Cerebellar nuclear complex (tissue), 1 donor: ENCODE measurements around the gene WDR37.
"Not testable (repeated sequence)": the region's sequence is repeated elsewhere in the genome, so short reads cannot be mapped to it uniquely, and the experiment has no call there.

Experiments used
- DNase-seq, 2 experiments: peaks; one replicate each; lab custom pipeline; 2025; lab: John Stamatoyannopoulos, UW

Gene WDR37

DNA sequence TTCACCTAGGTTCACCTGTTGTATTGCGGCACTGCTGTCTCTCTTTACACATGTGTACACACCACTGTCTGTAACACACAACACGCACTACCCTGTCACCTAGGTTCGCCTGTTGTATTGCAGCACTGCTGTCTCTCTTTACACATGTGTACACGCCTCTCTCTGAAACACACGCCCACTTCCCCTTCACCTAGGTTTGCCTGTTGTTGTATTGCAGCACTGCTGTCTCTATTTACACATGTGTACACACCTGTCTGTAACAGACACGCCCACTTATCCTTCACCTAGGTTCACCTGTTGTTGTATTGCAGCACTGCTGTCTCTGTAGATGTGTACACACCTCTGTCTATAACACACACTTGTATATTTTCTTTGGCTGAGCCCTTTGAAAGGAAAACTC, 51.5 kb downstream of the WDR37 start:
- DNase-seq, result no peak

DNA sequence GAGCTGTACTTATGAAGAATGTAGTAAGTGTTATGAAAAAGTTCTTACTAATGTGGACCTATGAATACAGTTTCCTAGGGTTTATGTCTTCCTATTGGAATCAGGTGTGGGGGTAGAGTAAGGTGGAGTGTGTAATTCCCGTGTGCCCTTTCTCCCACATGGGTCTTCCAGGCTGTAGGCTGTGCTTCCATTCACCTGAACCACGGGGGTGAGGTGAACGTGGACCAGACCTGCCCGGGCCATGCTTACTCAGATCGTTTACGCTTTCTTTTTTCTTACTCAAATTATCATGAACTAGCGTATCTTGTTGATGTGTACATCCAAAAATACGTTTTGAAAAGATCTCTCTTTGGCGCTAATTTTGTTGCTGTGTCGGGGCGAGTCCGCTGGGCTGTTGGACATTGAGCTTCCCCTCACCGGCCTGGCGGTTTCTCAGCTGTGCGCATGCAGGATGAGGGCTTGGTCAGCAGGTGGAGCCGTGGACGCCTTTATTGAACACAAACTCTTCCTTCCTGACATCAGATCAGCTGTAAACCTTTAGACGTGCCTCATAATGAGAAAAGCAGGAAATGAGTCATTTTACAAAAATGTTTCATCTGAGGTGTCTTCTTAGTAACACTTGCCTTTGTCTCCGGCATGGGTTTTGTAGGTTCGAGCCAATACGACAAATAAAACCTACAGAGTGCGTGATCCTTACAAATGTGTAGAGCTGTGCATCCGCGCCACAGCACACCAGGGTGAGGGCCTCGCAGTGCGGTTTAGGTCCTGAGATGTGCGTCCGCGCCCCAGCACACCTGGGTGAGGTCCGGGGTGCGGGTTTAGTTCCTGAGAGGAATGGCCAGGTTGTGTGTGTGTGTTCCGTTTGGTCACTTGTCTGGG, 53.8 kb downstream of the WDR37 start:
- no peak for DNase-seq

DNA sequence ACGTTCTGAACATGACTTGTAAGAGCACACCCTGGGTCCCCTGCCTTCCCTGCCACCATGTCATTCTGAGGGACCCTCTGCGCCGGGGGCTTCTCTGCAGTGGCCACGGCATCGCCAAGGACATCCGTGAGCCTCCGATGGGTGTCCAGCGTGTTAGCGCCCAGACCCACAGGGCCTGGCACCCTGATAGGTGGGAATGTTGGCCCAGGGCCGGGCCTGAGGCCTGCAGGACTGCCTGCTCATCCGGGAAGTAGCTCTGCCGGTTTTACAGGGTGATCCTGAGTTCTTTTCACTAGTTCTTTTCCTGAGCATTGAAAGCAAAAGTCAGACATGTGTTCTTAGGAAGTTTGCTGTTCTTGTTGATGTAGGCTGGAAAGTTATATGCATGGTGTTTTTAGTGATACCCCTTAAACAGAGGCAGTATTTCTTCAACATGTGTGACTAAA, 54.5 kb downstream of the WDR37 start:
- no peak for DNase-seq

DNA sequence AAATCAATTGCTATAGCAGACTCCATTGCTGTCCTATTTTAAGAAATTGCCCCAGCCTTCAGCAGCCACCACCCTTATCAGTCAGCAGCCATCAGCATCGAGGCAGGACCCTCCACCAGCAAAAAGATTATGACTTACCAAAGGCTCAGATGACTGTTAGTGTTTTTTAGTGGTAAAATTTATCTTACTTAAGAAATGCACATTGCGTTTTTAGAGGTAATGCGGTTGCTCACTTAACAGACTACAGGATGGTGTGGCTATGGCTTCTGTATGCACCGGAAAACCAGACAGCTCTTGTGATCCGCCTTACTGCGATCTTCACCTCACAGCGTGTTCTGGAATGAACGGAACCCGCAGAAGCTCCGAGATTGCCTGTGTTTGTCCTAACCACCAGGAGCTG, 58.1 kb downstream of the WDR37 start:
- no peak for DNase-seq

DNA sequence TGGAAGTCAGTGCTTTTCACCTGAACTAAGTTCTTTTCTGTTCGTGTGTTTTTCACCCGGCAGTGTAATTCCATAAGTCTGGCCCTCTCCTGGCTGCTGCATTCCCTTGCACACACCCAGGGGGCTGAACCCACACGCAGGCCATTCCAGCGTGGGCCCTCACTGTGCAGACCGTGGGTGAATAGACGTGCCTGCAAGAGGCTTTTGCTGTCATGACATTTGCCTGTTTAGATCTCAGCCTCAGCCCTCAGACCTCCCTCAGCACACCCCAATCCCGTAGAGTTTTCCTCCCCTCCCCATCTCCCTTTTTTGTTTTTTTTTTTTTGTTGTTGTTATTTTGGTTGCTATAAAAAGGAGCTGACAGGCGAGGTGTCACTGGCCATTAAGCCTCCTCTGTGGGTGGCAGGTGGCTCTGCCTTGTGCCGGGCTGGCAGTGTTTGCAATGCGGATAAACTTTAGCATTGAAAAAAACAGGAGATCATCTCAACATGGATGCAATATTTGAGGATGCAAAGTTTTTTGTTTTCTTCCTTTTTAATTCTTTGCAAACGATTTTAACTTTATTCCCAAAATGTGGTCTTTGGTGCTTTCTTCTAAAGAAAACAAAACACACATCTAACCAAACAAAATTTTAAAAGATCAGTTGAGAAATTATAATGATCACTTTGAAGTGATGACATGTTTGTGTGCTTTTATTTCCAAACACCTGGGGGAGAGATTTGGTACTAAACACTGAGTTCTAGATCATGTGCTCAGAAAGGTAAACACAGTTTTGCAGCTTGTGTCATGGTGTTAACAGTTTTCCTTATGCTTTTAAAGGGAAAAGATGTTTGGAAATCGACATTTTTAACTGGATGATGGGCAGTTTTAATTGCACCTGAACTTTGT, 58.8 kb downstream of the WDR37 start:
- DNase-seq, result peak in 1 of 2 experiments; percentile 62

DNA sequence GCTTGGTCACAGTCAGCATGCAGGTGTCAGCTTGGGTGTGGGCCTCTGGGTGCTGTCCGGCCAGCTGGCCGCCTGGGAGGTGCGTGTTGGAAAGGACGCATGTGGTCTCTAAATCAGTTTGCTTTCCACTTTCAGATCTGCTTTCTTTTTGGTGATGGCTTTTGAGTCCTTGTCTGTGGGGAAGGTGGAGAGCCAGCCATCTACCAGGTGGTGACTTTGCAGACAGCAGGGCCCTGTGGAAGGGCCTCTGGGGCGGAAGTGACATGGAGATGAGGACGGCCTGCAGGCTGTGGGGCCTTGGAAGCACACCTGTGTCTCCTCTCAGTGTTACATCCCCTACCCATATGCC, 59.4 kb downstream of the WDR37 start:
- DNase-seq, result no peak

DNA sequence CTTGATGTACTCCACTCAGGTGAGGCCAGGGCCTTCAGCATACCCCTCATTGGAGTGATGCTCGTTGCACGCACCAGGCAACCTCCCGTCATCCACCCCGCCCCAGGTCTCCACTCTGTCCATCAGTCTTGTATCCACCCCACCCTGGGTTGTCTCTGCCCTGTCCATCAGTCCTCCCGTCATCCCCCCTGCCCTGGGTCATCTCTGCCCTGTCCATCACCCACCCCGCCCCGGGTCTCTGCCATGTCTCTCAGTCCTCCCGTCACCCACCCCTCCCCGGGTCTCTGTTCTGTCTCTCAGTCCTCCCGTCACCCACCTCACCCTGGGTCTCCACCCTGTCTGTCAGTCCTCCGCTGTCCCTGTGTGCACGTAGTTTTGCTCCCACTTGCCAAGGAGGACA, 59.9 kb downstream of the WDR37 start:
- no peak for DNase-seq

DNA sequence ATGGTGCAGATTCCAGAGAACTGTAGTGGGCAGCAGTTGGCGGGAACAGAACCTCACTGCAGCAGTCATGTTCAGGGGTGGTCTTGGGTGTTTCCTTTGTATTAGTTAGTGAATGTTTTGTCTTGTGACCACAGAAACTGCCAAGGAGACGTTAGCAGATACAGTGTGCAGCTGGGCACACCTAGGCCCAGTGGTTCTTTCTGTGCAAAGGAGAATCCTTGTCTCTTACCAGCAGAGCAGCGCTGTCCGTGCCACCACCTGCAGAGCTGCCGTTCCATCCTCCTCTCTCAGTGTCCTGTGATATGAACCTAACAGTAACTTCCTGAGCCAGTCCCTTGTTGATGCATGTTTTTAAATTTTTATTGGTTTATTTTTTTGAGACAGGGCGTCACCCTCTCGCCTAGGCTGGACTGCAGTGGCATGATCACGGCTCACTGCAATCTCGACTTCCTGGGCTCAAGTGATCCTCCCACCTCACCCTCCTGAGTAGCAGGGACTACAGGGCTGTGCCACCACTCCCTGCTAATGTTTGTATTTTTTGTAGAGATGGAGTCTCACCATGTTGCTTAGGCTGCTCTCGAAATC, 60.6 kb downstream of the WDR37 start:
- DNase-seq, result no peak

DNA sequence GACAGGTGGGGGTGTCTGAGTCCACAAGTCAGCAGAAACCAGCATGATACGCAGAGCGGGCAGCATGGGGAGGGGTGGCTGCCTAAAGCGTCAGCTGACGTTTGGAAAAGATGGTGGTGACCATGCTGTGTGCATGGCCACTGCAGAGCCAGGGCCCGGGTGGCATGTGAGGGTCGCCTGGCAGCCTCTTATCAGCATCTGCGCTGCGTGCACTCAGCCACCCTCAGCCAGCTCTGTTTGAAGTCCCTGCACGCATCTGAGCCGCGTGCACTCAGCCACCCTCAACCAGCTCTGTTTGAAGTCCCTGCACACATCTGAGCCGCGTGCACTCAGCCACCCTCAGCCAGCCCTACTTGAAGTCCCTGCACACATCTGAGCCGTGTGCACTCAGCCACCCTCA, 61.5 kb downstream of the WDR37 start:
- DNase-seq, result no peak

DNA sequence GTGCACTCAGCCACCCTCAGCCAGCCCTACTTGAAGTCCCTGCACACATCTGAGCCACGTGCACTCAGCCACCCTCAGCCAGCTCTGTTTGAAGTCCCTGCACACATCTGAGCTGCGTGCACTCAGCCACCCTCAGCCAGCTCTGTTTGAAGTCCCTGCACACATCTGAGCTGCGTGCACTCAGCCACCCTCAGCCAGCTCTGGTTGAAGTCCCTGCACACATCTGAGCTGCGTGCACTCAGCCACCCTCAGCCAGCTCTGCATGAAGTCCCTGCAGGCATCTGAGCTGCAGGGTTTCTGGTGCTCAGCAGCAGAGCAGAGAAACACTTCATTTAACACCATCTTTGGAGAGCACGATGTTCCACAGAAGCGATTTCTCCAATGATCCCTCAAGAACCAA, 62.1 kb downstream of the WDR37 start:
- DNase-seq, result not testable (repeated sequence)

DNA sequence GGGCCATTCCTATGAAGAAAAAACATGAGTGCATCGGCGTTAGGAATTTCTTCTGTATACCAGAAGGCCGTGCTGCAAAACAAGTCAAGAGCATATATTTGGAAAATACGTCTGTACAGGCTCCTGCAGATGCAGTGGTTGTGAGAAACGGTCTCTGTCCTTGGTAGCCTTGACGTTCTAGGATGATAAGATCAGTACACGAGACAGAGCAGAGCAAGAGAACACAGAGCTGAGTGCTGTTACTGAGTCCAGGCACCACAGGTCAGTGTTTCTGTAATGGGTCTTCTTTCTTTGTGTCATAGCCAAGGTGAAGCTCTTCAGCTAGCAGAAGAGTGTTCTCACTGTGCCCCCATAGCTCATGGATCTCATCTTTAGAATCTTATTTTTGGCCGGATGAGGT, 62.8 kb downstream of the WDR37 start:
- DNase-seq, result no peak

DNA sequence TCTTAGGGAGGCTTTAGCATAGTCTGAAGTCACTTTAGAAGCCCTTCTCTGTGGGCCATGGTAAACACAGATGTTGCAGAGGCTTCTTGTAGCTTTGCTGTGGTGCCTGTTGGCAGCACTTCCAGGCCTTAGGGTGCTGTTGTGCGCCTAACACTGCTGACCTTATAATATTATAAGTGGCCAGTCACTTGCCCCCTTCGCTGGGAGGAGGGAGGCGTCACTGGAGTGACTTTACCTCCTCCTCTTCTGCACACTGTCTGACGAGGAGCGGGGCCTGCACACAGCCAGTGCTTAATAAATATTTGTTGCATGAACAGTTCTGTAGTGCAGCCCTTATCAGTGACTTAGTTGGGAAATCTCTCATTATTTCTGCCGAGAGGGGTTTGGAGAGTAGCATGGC, 63.3 kb downstream of the WDR37 start:
- DNase-seq, result no peak

DNA sequence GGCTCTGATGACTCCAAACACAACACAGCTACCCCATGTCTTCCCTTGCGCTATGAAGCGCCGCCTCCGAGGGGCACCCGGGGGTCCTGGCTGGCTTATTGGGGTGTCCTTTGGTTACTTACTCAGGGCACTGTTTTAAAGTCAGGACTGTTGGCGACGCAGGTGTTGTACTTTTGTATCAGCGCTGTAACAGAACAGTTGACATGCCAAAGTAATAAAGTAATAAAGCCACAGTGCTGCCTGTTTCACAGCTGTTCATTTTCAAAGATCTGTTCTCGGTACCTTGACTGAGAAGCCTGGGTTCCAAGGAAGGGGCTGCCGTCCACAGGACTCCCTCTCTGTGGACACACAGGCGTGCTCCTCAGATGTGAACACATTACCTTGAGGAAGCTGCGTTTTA, 64.1 kb downstream of the WDR37 start:
- no peak for DNase-seq

DNA sequence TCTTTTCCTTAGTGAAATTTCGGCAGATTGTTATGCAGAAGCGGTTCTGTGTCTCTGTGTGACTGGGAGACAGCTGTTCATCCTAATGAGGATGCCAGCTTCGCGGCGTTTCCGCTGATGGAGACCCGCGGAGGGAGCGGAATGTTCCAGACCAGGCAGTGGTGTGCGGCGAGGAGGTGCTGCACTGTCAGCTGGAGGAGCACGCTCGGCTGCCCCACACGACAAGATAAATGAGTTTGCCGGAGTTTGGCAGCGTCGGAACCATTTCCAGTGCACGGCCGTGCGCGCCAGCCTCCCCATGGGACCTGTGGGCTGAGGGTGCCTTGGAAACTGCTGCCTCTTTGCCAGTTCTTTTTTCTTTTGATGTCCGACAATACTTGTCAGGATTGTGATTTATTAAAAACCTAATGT, 64.6 kb downstream of the WDR37 start:
- no peak for DNase-seq

DNA sequence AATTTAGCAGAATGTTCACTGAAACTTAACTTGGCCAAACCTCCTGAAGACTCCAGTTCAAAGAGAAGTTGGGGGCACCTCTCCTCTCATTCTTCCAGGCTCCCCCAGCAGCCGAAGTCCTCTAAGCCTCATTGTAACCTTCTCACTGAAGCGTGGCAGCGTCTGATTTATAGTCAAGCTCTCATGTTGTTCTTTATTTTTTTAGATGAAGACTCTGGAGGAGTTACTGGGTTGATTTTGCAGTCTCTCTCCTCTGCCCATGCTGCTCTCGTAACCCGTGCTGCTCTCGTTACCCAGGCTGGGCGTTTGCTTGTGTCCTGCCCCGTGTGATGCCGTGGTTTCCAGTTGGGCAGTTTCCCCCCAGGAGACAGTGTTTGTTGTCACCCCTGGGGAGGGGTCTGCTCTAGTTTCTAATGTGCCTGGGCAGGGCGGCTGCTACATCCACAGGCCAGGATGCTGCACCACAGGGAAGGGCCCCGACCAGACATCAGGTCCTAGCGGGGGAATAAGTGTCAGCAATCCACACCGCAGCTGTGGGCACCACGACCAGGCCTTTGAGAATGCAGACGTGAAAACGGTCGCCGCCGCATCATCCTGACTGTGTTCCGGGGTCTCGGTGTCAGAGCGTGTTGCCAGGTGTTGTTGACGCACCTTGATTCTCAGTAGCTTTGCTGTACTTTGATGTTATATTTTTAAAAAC, 65.2 kb downstream of the WDR37 start:
- DNase-seq, result no peak

DNA sequence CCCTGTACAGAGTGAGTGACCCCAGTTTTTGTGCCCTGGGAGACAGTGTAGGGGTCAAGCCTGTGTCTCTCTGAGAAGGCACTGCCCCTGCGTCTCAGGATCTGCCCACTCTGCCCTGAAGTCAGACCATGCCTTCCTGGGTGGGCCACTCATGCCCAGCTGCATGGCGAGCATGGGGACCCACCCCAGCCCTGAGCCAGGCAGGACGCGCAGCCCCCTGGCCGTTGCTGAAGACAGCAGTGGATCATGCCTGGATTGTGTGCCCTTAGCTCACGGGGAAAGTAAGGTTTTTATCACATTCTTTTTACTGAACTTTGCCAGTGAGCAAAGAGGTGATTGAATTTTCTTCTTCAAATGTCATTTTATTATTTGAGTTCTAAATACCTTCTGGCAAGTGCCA, 66.2 kb downstream of the WDR37 start:
- DNase-seq, result no peak

DNA sequence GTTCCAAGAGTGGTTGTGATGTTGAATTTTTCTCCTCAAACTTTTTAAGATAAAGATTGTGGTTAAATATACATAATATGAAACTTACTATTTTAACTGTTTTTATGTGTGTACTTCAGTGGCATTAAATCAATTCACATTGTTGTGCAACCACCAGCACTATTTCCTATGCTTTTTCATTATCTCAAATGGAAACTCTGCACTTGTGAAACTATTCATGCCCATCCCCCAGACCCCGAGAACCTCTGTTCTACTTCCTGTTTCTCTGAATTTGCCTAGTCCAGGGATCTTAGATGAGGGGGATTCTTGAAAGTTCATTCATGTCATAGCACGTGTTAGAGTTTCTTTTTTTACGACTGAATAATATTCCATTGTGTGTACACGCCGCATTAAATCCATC, 67.0 kb downstream of the WDR37 start:
- DNase-seq, result no peak

DNA sequence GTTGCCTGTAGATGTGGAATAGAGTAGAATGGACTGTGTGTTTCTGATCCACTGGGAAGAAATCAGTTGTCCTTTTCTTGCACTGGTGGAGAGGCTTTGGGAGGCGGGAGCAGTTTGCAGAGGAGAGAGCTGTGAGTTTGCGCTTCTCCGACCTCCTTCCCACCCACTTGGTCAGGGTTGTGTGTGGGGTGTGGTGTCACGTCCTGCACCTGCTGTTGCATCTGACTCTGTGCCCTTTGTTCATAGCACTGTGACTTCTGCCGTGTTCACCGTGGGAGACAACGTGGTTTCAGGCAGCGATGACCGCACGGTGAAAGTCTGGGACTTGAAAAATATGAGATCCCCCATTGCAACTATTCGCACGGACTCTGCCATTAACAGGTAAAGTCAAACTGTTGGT, 67.8 kb downstream of the WDR37 start:
- no peak for DNase-seq

DNA sequence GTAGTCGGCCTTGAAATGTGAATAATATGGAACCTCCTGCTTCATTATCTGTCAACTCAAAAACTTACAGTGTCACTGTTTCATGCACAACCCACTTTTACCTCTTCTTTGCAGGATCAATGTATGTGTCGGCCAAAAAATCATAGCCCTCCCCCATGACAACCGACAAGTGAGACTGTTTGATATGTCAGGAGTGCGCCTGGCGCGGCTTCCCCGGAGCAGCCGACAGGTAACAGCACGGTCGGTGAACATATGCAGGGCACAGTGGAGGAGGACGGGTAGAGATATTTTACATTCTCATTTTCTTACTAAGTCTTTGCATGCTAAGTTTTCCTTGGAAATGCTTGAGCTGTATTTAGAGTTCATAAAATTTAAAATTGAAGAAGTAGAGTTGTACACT, 68.6 kb downstream of the WDR37 start:
- DNase-seq, result no peak

DNA sequence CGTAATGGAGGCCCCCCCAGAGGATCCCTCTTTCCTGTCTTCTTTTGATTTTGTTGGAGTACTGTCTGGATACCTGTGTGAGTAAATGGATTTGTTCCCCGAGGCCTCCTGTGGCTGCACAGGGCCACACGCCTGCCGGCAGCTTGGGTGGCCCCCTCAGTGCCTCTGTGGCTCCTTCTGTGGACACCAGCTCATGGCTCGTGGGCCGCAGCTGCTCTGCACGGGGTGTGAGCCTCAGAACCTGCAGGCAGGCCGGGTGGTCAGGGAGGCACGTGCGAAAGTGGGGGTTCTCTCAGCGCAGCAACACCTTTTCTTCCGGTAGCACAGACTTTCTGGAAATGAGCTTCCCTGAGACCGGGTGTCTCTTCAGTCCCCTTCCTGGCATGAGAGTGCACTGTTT, 70.3 kb downstream of the WDR37 start:
- no peak for DNase-seq

DNA sequence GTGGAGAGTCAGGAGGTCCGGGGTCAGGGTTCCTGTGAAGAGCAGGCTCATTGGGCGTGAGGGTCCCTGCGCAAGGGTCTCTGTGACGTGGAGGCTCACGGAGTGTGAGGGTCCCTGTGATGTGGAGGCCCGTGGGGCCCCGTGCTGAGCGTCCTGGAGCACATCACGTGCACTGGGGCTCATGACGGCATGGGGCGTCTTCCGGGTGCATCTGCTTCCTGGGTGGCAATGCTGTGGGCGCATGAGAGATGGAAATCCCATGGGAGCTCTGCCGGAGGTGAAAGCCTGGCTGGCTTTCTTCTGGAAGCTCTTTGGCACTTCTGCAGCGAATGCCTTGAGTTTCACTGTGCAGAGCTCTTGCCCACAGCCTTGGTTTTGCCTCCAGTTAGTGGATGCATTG, 71.4 kb downstream of the WDR37 start:
- DNase-seq, result no peak

DNA sequence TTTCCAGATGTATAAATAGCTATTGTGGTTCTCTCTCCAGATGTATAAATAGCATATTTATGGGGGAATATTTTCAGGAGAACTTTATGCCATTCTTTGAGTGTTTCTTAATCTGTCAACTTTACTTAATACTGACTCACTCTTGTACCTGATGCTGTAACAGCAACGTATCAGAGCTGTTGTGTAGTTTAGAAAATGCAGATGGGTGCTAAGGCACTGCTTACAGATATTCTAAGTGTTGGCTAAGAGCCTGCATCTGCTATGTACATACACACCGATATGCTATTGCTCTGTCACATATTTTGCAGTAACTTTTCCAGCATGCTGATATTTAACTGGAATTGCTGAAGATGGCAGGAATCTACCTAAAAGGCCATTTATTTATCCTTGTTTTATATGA, 71.9 kb downstream of the WDR37 start:
- no peak for DNase-seq
